ENCODE data around the gene MRPL2. TPM values are rescaled to one million over a fixed set of nuclear protein-coding genes. Genes with fewer than 3 reads are reported as not detected.

Gene MRPL2
- total RNA-seq = 38.6 and 43.7 TPM in 2 replicates

DNA sequence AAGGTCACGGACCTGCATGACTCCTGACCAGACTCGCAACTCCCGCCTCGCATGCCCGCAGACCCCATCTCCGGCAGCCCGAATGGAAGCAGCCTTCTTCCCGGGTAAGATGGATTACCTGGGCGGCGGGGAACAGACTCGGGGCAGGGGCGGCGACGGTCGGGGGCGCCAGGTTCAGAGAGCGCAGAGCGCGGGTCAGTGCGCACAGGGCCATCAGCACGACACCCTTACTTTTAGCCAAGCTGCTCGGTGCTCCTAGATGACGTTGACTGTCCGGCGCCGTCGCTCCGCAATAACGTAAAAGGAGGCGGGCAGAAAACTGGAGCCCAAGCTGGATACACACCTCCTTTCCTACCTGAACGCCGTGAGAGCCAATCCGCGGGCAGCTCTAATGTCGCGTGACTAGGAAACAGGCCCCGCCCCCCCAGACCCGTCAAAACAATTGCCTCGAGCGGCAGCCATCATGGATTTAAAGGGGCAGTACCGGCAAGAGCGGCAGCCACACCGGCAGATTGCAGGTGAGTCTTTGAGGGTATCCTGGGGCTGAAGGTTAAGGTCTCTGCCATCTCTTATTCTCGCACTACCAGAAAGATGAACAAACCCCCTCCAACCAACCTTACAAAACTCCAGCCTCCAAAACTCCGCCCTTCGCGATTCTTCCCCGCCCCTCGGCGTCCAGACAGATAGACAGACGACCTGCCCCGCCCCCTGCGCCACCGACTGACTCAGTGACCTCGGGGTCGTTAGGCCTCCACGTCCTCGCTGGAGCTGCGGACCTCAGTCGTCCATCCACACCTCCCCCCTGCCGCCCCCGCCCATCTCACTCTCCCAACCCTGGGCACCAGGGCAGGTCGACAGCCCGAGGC is at the start of gene MRPL2, which contains the start of gene KLC4:
MRPL2 (minus strand) TSS at position 267 of the 866 bp plus-strand sequence; CDS start at position 214, 53 bp downstream.
KLC4 (plus strand) TSS at position 464 of the 866 bp plus-strand sequence. CDS start 1,705 bp downstream, outside the sequence.
- Histone ChIP-seq H3K4me3 (ENCODE audit: low read depth, low read length) (peak within 1 kb of the TSS; percentile 98), H3K36me3 (ENCODE audit: control insufficient read depth, insufficient read depth, low read length) (no peaks in the 10 kb centered on the region), H3K27me3 (ENCODE audit: control insufficient read depth, insufficient read depth, low read length) (no peaks in the 10 kb centered on the region)
- peak; percentile 91 for DNase-seq (ENCODE audit: low read depth)
- TF ChIP-seq CTCF (IDR thresholded peaks at IDR 0.05; ENCODE audit: insufficient read depth, low read length, poor library complexity, severe bottlenecking) = no peak

DNA sequence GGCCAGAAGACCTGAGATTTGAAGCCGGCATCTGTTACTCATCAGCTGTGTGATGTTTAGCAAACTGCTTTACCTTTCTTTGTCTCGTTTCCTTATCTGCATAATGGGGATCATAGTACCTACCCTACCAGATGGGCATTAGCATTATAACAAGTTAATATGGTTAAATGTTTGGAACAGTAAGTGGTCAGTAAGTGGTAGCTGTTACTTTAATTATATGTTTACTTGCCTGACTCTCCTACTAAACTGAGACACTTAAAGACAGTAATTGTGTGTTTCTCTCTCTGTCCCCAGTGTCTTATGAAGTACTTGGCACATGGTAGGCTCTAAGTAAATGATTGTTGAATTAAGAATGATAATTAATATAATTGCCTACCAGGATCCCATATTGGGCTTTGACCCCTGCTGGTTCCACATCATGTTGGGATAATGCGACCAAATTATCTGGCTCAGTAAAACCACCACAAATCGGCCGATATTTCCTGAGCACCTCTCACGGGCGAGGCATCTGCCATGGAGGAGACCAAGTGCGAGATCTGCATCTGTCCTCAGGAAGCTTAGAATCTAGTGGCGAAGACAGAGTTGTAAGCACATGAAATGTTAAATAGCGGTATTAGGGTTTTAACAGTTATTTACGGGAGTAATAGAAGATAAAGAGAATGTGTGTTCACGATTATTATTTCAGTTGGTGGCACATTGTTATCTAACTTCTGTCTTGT is 48.3 kb upstream of the MRPL2 start:
- Histone ChIP-seq H3K36me3 (ENCODE audit: control insufficient read depth, insufficient read depth, low read length) (no peaks in the 10 kb centered on the region), H3K4me3 (ENCODE audit: low read depth, low read length) (no peak overlapping the region), H3K27me3 (ENCODE audit: control insufficient read depth, insufficient read depth, low read length) (no peaks in the 10 kb centered on the region)
- TF ChIP-seq CTCF (IDR thresholded peaks at IDR 0.05; ENCODE audit: insufficient read depth, low read length, poor library complexity, severe bottlenecking) = no peak
- no peak for DNase-seq (ENCODE audit: low read depth)

DNA sequence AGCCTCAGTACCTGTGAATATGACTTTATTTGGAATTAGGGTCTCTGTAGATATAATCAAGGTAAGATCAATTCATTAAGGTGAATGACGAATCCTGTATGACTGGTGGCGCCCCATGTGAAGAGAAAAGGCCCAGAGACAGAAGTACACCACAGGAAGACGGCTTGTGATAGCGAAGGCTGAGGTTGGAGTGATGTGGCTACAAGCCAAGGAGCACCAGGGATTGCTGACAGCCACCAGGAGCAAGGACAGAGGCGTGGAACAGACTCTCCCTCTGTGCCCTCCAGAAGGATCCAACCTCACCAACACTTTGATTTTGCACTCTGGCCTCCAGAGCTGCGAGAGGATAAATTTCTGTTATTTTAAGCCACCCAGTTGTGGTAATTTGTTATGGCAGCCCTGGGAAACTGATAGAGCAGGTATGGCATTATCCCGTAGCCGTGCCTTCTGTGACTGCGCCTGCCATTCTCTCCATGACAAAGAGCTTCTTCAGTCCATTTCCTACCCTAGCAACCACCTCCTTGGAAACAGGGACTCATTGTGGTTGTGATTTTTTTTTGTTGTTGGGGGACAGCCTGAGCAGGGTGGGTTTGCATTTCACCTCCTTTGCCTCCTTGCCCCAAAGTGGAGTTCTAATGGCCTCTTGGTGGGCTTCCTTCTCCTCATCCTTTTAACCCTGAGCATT is 46.4 kb upstream of the MRPL2 start:
- no peak overlapping the region for H3K4me3 ChIP-seq (ENCODE audit: low read depth, low read length)
- H3K36me3 ChIP-seq (ENCODE audit: control insufficient read depth, insufficient read depth, low read length) = no peaks in the 10 kb centered on the region
- no peak for TF ChIP-seq CTCF (IDR thresholded peaks at IDR 0.05; ENCODE audit: insufficient read depth, low read length, poor library complexity, severe bottlenecking)
- DNase-seq (ENCODE audit: low read depth) = no peak
- no peaks in the 10 kb centered on the region for H3K27me3 ChIP-seq (ENCODE audit: control insufficient read depth, insufficient read depth, low read length)

- Histone ChIP-seq H3K27me3 (ENCODE audit: control insufficient read depth, insufficient read depth, low read length) (no peaks in the 10 kb centered on the region), H3K4me3 (ENCODE audit: low read depth, low read length) (no peak overlapping the region), H3K36me3 (ENCODE audit: control insufficient read depth, insufficient read depth, low read length) (no peaks in the 10 kb centered on the region)
- no peak for TF ChIP-seq CTCF (IDR thresholded peaks at IDR 0.05; ENCODE audit: insufficient read depth, low read length, poor library complexity, severe bottlenecking)
- no peak for DNase-seq (ENCODE audit: low read depth)
Observed at GRCh38 chr6:43103253-43103876, 44.1 kb upstream of the MRPL2 start.

DNA sequence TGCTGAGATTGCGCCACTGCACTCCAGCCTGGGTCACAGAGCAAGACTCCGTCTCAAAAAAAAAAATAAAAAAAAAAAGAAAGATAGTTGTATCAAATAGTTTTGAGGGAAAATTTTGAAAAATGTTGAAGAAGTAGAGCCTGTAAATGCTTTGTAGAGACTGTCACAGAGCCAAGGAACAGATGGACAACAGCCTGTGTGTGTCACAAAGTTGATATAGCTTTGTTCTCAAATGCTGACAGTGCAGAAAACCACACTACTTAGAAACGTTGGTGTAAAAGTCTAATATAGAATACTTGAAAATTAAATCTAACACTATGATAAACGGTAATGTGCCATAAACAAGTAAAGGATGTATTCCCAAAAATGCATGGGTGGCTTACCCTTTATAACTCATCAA is 42.3 kb upstream of the MRPL2 start:
- H3K27me3 ChIP-seq (ENCODE audit: control insufficient read depth, insufficient read depth, low read length) = no peaks in the 10 kb centered on the region
- TF ChIP-seq CTCF (IDR thresholded peaks at IDR 0.05; ENCODE audit: insufficient read depth, low read length, poor library complexity, severe bottlenecking) = no peak
- no peak for DNase-seq (ENCODE audit: low read depth)
- no peaks in the 10 kb centered on the region for H3K36me3 ChIP-seq (ENCODE audit: control insufficient read depth, insufficient read depth, low read length)
- H3K4me3 ChIP-seq (ENCODE audit: low read depth, low read length) = no peak overlapping the region
